Brain microvascular endothelial cell (primary cell): ENCODE data around the gene KCNK1.

Source experiments
- DNase-seq: peaks from one replicate; pipeline ENCODE4 v3.0.0-alpha.2; 2020
- H3K27ac ChIP-seq: fragments of 250-450 bp; sonication (Bioruptor Pico); 2 replicates; pipeline ENCODE4 v1.5.1; 2020; ENCODE audit warnings: mild to moderate bottlenecking, moderate library complexity
- H3K27me3 ChIP-seq: fragments of 250-450 bp; sonication (Bioruptor Pico); replicated peaks from 2 replicates; pipeline ENCODE4 v1.5.1; 2020; ENCODE audit warnings: mild to moderate bottlenecking
- H3K36me3 ChIP-seq: fragments of 250-450 bp; sonication (Bioruptor Pico); replicated peaks from 2 replicates; pipeline ENCODE4 v1.5.1; 2020; ENCODE audit warnings: mild to moderate bottlenecking
- H3K4me3 ChIP-seq: 2 replicates; pipeline ENCODE4 v1.5.1; 2011; ENCODE audit warnings: low read depth, mild to moderate bottlenecking, control low read depth, low read length, moderate library complexity
- in situ Hi-C: cut with HindIII; loops from 2 replicates; pipeline ENCODE4 v1.10.0; 2017; ENCODE audit warnings: low sequenced_read_pairs, low pct_ligation_motif_present
- TF ChIP-seq, protein P1 (sequence below): IDR thresholded peaks from 2 replicates; pipeline ENCODE4 v1.5.1; 2011; ENCODE audit warnings: low read depth, mild to moderate bottlenecking, moderate library complexity, low read length, control low read depth, inconsistent platforms; ENCODE audit errors: missing control alignments

KCNK1 gene

DNA sequence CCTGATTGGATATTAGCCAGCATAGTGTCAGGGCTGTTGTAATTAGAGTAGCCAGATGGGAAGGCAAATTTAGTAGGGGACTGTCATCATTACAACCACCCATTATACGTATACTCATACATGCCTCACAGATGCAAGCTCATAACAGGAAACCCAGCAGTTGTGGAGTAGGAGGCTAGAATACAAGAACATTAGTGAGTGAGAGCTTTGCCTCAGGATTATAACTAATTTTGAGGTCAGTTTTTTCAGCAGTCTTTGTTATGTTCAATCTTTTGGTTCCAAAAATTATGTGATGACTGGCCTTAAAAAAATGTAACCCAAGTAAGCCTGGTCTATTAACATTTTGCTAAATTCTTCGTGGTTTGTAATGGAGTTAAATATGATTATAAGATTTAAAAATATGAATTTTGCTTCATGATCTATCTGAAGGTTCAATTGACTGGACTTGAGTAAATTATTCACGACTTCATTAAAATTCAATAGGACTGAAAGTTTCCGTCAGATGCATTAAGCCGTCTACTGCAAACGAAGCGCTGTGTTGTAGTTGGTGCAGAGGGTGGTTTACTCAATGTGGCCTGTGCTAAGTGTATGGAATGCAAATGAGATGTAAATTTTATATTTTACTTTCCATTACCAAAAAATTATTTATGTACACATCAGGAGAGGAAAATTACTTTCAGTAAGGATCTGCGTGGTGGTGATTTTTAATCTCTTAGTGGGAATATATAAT, 48.8 kb downstream of the KCNK1 start:
- in situ Hi-C loops = no loop called here
- Histone ChIP-seq H3K36me3 (no peaks in the 10 kb centered on the region), H3K4me3 (no peak overlapping the region), H3K27ac (no peak overlapping the region), H3K27me3 (no peaks in the 10 kb centered on the region)
- DNase-seq = no peak
- TF ChIP-seq, protein P1, sequence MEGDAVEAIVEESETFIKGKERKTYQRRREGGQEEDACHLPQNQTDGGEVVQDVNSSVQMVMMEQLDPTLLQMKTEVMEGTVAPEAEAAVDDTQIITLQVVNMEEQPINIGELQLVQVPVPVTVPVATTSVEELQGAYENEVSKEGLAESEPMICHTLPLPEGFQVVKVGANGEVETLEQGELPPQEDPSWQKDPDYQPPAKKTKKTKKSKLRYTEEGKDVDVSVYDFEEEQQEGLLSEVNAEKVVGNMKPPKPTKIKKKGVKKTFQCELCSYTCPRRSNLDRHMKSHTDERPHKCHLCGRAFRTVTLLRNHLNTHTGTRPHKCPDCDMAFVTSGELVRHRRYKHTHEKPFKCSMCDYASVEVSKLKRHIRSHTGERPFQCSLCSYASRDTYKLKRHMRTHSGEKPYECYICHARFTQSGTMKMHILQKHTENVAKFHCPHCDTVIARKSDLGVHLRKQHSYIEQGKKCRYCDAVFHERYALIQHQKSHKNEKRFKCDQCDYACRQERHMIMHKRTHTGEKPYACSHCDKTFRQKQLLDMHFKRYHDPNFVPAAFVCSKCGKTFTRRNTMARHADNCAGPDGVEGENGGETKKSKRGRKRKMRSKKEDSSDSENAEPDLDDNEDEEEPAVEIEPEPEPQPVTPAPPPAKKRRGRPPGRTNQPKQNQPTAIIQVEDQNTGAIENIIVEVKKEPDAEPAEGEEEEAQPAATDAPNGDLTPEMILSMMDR = no peak

DNA sequence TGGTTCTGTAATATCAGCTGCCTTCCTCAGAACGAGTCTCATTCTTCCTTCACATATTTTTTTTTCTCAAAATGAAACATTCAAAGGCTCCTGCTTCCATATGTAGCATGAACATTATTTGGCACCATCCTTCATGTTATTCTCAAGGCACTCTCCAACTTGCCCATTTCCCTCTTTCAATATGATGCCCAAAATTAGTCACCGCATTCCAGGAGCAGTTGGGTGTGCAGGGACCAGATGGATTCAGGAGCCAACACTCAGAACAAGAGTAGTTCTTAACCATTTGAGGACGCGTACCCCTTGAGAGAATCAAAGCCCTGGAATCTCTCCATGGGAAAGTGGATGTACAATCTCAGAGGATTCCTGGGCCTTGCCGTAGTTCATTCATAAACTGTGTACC, 50.3 kb downstream of the KCNK1 start:
- no peak for DNase-seq
- Histone ChIP-seq H3K27ac (no peak overlapping the region), H3K27me3 (no peaks in the 10 kb centered on the region), H3K36me3 (no peaks in the 10 kb centered on the region), H3K4me3 (no peak overlapping the region)
- in situ Hi-C loops = no loop called here
- TF ChIP-seq, protein P1 = no peak

DNA sequence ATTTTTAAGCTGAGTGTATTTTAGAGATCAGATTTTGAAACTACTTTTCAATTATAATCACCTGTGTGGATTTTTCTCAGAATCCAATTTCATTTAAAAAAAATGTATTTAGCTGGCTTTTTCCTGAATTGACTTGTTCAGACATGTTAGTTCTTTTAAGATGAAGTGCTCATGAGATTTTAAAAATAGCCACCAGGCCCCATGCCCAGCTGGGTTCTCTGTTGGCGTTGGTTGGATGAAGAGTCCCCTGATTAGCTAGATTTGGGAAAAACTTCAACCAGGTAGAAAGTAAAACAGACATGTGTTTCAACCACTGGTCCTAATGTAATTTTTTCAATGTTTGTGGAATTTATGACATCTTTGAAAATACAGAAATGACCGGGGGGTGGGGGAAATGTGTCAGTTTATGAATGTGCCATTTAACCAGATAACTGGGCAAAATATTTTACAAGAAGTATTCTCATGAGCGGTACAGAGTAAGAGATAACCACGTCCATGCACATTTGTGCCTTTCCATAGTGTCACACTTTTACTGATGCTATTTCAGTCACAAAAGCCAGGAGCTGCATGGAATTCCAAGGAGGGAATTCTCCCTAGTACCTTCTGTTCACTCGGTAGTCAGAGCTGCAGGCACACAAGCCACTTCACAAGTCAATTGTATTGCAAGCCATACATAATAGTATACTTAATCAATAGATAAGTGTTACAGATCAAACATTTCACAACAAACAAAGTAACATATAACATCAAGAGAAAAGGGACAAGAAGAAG, 51.1 kb downstream of the KCNK1 start:
- no peaks in the 10 kb centered on the region for H3K27me3 ChIP-seq

DNA sequence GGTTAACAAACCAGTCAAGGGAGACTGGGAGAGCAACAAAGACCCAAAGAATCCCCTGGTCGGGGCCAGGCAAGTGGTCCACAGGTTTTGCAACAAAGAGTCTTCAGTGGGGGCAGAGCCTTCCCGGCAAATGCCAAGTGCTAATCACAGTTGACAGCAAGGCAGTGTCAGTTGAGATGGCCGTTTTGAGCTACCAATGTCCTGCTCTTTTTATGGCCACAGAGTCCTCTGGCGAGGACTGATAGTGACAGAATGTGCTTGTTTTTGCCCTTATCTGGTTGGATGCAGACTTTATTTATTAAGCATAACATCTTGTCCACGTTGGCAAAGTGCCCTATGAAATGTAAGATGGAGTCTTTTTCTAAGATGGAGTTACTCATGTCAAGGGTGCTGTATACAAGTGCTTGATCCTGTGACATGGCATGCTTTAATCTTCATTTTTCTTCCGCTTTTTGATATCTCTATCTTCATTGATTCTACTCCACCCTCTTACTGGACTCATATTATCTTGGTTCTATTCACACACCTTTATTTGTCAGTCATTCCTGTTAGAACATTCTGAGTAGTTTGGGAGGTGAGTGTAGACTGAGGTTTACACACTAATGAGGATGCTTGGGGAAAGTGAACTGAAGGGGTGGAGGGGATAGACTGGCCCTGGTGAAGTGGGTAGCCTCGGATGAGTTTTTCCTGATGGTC, 51.8 kb downstream of the KCNK1 start:
- no peak overlapping the region for H3K27ac ChIP-seq
- no peaks in the 10 kb centered on the region for H3K36me3 ChIP-seq
- in situ Hi-C loops = no loop called here
- TF ChIP-seq, protein P1 = no peak
- no peak for DNase-seq
- H3K27me3 ChIP-seq = no peaks in the 10 kb centered on the region
- no peak overlapping the region for H3K4me3 ChIP-seq

More for the DNA sequence above, 51.1 kb downstream of the KCNK1 start:
- Histone ChIP-seq H3K27ac (no peak overlapping the region), H3K4me3 (no peak overlapping the region), H3K36me3 (no peaks in the 10 kb centered on the region)
- no peak for DNase-seq
- in situ Hi-C loops = no loop called here
- TF ChIP-seq, protein P1 = no peak

DNA sequence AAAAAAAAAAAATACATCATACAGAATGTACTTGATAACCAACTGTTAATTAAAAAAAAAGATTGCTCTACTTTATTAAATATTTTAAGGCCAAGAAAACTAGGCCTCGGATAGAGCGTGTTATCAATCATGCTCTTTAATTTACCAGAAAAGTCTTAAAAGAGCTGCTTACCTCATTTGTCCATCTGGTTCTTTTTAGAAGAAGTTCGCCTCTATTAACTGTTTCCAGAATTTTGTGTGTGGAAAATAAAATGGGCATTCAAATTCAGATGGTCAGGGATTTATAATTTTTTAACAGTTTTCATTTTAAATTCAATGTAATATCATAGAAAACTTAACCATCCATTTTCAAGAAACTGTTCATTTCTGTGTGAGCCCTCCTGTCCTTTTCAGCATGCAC, 53.8 kb downstream of the KCNK1 start:
- Histone ChIP-seq H3K36me3 (no peaks in the 10 kb centered on the region), H3K27me3 (no peaks in the 10 kb centered on the region), H3K27ac (no peak overlapping the region), H3K4me3 (no peak overlapping the region)
- in situ Hi-C loops = no loop called here
- DNase-seq = no peak
- TF ChIP-seq, protein P1 = no peak
